Activated CD4-positive, alpha-beta T cell treated with anti-CD3 and anti-CD28 coated beads, Interleukin-2, amount 10 ng/mL, durations not matched to agents 24 days and 14 days (primary cell): ENCODE results near the gene GRB10. TPM values are rescaled to one million over a fixed set of nuclear protein-coding genes. Genes with fewer than 3 reads are reported as not detected.
"Not testable (repeated sequence)": the region's sequence is repeated elsewhere in the genome, so short reads cannot be mapped to it uniquely, and the experiment has no call there.

Source experiments
- DNase-seq: peaks from one replicate; pipeline ENCODE4 v3.0.0; 2022
- H3K27ac Mint-ChIP-seq: one replicate; pipeline ENCODE4 v1.8.0; 2022; ENCODE audit warnings: mild to moderate bottlenecking, mixed read lengths
- H3K27me3 Mint-ChIP-seq: one replicate; pipeline ENCODE4 v1.8.0; 2022; ENCODE audit warnings: mixed read lengths
- H3K36me3 Mint-ChIP-seq: one replicate; pipeline ENCODE4 v1.8.0; 2022; ENCODE audit warnings: low read depth, mild to moderate bottlenecking, mixed read lengths
- H3K4me1 Mint-ChIP-seq: one replicate; pipeline ENCODE4 v1.8.0; 2021; ENCODE audit warnings: mixed read lengths
- H3K4me3 Mint-ChIP-seq: one replicate; pipeline ENCODE4 v1.8.0; 2022; ENCODE audit warnings: mild to moderate bottlenecking, moderate library complexity, mixed read lengths
- H3K9me3 Mint-ChIP-seq: one replicate; pipeline ENCODE4 v1.8.0; 2021; ENCODE audit warnings: mixed read lengths
- intact Hi-C: fragments of 100-400 bp; cut with micrococcal nuclease; formaldehyde crosslinking; loops from one replicate; pipeline ENCODE4 v1.15.1; 2023
- total RNA-seq: library from RNA; stranded (reverse); gene quantifications from 2 replicates; pipeline ENCODE4 v1.2.3, GENCODE V29; 2022

The GRB10 gene
- total RNA-seq, 1 donor from 2014 or later = 3.6 TPM

DNA sequence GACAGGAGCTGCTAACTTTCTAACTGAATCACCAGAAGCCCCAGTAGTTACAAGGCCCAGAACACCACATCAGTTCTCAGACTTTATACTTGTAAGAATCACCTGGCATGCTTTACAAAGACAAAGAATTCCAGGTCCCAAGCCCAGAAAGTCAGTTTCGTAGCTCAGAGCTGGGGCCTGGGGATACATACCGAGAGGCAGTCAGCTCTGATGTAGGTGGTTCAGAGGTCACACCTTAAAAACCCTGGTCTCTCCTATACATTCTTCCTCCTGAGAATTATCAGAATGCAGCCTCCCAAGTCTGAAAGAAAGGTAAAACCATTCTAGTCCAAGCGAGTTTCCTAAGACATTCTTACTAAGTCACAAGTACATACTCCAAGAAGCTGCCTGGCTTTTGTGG is 2.3 kb downstream of the GRB10 start:
- H3K4me3 Mint-ChIP-seq = no peak overlapping the region
- DNase-seq = no peak
- peaks cover 32% of the 10 kb centered on the region for H3K27me3 Mint-ChIP-seq
- H3K27ac Mint-ChIP-seq = no peak overlapping the region
- peaks cover 8% of the 10 kb centered on the region for H3K9me3 Mint-ChIP-seq
- intact Hi-C loops = no loop called here
- H3K36me3 Mint-ChIP-seq = no peaks in the 10 kb centered on the region
- peaks cover 14% of the 10 kb centered on the region for H3K4me1 Mint-ChIP-seq

DNA sequence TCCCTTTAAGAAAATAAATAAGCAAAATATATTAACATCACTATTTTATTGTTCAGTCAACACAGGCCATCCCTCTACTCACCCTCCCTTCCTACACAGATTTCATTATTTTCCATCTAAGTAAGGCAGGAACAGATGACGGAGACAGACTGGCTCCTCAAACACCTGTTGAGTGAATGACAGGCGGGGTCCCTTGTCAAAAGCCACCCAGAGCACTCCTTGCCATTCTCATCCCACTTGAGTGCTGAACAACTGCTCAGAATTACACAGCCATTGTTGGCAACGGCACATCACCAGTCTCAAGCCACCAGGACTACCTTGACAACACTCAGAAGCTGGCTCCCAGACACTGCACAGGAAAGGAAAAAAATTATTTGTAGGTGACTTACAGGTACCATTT is 3.3 kb downstream of the GRB10 start:
- no peak overlapping the region for H3K4me3 Mint-ChIP-seq
- H3K9me3 Mint-ChIP-seq = peaks cover 8% of the 10 kb centered on the region
- H3K4me1 Mint-ChIP-seq = peaks cover 14% of the 10 kb centered on the region
- no peak for DNase-seq
- peaks cover 28% of the 10 kb centered on the region for H3K27me3 Mint-ChIP-seq
- intact Hi-C loops = no loop called here
- H3K36me3 Mint-ChIP-seq = no peaks in the 10 kb centered on the region
- no peak overlapping the region for H3K27ac Mint-ChIP-seq

DNA sequence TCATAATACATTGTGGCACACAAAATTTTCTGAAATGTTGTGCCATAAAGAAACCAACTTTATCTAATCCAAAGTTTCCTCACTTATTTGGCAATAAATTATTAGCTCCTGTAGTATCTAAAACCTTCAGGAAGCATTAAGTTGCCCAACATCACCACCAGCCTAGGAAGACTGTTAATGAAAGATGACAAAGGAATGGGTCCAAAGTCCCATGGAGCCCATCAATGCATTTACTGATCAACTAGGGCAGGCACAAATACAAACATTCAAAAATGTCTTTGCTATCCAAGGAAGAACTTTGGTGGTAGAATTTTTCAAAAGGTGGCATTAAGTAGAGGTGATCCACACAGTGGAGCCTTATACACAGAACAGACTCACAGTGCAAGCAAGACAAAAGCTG is 4.5 kb downstream of the GRB10 start:
- H3K27me3 Mint-ChIP-seq = peaks cover 16% of the 10 kb centered on the region
- no peaks in the 10 kb centered on the region for H3K36me3 Mint-ChIP-seq
- peaks cover 8% of the 10 kb centered on the region for H3K9me3 Mint-ChIP-seq
- intact Hi-C loops = no loop called here
- H3K4me1 Mint-ChIP-seq = peaks cover 12% of the 10 kb centered on the region
- no peak overlapping the region for H3K4me3 Mint-ChIP-seq
- no peak for DNase-seq
- H3K27ac Mint-ChIP-seq = no peak overlapping the region

DNA sequence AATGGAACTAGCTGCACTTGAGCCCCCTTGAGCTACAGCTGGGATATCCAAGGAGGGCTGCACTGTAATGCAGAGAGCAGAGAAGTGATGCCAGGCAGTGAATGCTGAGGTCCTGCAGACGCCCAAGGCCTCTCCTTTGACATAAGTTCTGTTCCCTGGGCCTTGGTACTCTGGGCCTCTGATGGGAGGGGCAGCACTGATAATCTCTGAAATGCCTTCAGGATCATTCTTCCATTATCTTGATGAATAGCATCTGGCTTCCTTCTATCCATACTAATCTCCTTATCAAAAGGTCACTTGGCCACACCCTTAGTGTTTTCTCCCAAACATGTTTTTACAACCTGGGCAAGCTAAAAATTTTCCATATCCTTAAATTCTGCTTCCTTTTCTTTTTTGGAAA is 6.9 kb downstream of the GRB10 start:
- intact Hi-C loops = no loop called here
- H3K4me3 Mint-ChIP-seq = no peak overlapping the region

DNA sequence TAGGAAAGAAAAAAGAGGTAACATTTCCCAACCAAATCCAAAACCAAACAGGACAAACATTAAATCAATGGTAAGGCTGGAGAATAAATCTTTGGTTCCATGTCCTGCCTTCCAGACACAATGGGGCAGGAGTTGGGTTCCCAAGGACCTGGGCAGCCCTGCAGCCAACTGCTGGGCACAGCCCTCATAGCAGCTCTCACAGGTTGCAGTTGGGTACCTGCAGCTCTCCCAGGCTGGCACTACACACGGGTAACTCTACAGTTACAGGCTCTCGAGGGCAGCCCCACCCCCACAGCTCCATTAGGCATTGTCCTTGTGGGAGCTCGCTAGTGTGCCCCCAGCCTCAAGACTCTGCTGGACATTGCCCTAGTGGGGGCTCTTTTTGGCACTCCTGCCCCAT is 7.5 kb downstream of the GRB10 start:
- Mint-ChIP-seq H3K9me3 (peaks cover 8% of the 10 kb centered on the region), H3K27ac (no peak overlapping the region), H3K36me3 (no peaks in the 10 kb centered on the region), H3K27me3 (peaks cover 7% of the 10 kb centered on the region), H3K4me1 (no peaks in the 10 kb centered on the region), H3K4me3 (no peak overlapping the region)
- intact Hi-C loops = no loop called here
- DNase-seq = no peak

More for the DNA sequence above, 6.9 kb downstream of the GRB10 start:
- no peaks in the 10 kb centered on the region for H3K4me1 Mint-ChIP-seq
- peaks cover 8% of the 10 kb centered on the region for H3K27me3 Mint-ChIP-seq
- DNase-seq = no peak
- no peaks in the 10 kb centered on the region for H3K36me3 Mint-ChIP-seq
- no peak overlapping the region for H3K27ac Mint-ChIP-seq
- H3K9me3 Mint-ChIP-seq = peaks cover 8% of the 10 kb centered on the region

DNA sequence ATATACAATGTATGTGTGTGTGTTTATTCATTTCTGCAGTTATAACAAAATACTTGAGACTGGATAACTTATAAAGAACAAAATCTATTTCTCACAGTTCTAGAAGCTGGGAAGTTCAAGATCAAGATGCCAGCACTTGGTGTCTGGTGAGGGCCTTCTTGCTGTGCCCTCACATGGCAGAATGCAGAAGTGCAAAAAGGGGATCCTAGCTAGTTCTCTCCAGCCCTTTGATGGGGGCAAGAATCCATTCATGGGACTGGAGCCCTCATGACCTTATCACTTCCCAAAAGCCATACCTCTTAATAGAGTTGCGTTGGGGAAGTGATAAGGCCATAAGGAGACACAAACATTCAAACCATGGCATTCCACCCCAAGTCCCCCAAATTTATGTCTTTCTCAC is 8.4 kb downstream of the GRB10 start:
- Mint-ChIP-seq H3K4me3 (no peak overlapping the region), H3K27ac (no peak overlapping the region)

DNA sequence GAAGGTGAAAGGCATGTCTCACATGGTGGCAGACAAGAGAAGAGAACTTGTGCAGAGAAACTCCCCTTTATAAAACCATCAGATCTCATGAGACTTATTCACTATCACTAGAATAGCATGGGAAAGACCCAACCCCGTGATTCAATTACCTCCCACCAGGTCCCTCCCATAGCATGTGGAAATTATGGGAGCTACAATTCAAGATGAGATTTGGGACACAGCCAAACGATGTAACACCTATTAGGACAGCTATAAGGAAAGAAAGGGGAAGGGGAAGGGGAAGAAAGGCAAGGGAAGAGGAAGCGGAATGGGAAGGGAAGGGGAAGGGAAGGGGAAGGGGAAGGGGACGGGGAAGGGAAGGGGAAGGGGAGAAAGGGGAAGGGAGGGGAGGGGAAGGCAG is 9.6 kb downstream of the GRB10 start:
- H3K9me3 Mint-ChIP-seq, H3K4me3 Mint-ChIP-seq, H3K4me1 Mint-ChIP-seq, H3K27me3 Mint-ChIP-seq, intact Hi-C loops, H3K36me3 Mint-ChIP-seq, H3K27ac Mint-ChIP-seq, DNase-seq: not testable (repeated sequence)

More for the DNA sequence above, 8.4 kb downstream of the GRB10 start:
- Mint-ChIP-seq H3K36me3 (no peaks in the 10 kb centered on the region), H3K27me3 (peaks cover 3% of the 10 kb centered on the region), H3K9me3 (peaks cover 8% of the 10 kb centered on the region), H3K4me1 (no peaks in the 10 kb centered on the region)
- intact Hi-C loops = no loop called here
- DNase-seq = no peak

DNA sequence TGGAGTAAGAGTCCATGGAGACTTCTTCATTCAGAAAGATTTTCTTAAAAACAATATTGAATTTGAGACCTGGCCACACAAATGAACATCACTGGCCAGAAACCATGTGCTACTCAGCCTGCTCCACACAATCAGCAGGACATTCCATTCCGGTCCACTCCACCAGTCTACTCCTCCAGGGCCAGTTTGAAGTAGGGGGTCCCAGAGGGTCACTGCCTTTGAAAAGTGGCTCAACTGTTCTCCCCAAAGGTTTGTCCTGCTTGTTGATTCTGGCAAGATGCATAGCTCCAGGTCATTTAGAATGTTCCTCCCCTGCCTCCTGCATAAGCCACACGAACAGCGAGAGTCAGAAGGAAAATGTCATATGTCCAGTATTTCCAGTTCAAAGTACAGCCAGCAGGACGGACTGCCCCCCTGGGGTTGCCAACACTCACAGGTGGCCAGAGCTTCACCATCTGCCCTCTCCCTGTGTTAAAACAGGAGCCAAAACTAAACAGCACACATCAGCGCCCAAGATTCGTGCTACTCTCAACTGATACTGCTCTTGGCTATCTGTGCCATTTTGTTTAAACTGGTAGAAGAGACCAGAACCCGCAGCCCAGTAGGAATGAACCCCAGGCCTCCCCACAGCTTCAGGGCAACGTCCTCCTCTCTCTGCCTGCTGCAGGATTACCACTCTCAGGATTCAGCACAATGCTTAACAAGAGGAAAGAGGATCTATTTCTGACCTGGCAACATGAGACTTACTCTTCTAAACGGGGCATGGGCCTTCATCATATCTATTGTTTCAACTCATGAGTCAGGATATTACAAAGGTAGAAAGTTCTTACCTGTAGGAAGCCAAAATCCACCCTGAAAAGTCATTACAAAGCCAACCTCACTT is 11.3 kb downstream of the GRB10 start:
- no peaks in the 10 kb centered on the region for H3K36me3 Mint-ChIP-seq
- H3K4me3 Mint-ChIP-seq = no peak overlapping the region
- no peaks in the 10 kb centered on the region for H3K27me3 Mint-ChIP-seq
- H3K27ac Mint-ChIP-seq = no peak overlapping the region
- intact Hi-C loops = no loop called here
- DNase-seq = no peak
- H3K9me3 Mint-ChIP-seq = no peaks in the 10 kb centered on the region
- H3K4me1 Mint-ChIP-seq = no peaks in the 10 kb centered on the region

DNA sequence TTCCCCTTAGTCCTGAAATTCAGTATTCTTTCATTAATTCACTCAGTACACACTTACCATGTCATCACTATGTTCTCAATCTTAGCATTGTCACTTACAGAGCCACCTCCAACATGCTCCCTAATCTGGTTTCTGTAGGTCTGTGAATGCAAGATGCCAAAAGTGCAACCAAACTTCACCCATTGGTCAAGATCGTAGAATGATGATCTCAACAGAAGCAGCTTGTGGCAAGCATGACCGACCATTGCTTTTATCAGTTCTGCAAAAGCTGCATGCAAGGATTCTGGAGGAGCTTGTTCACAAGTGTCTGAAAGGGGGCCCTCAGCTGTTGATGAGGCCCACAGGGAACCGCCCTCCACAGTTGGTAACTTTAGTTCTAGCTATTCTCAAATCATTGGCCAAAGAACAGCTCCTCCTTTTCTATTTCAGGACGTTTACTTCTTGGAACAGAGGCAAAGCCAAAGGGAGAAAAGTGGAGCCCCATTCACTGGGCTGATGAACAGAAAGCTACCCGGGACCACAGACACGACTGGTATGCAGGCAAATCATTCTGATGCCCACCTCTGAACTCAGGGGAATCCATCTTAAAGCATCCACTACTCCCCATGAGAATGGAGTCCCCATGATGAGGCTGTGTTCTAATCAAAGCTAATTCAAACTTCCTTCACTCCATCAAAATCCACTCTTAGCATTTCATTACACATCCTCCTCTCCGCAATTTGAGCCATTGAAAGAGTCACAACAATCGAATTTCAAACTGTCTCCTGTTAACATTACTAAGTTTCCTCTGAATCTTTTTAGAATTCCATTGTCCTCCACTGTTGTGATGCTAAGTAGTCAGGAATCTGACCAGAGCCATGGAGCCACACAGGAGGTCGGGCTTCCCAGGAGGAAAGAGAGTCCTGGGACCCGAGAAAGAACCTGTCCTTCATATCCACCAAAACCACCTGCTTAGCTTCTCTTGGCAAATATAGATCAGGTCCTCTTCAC is 13.9 kb downstream of the GRB10 start:
- DNase-seq = no peak
- H3K27ac Mint-ChIP-seq = no peak overlapping the region
- no peaks in the 10 kb centered on the region for H3K36me3 Mint-ChIP-seq
- no peak overlapping the region for H3K4me3 Mint-ChIP-seq
- no peaks in the 10 kb centered on the region for H3K4me1 Mint-ChIP-seq
- H3K9me3 Mint-ChIP-seq = no peaks in the 10 kb centered on the region
- no peaks in the 10 kb centered on the region for H3K27me3 Mint-ChIP-seq
- intact Hi-C loops = no loop called here

DNA sequence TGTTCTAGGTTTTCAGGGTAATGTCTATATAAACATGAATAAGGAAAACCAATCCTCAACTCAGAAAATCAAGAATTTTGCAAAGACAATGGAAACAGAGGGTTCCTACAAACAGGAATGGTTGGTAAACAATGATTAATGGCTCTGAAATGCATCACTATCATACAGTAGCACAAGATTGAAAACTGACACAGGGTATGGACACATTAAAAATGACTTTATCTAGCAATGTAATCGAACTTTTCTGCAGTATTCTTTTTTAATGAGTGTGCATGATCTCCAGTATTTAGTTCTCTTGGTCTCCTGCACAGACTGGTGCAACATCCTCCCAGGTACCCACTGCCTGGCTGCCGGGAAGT is 15.9 kb downstream of the GRB10 start:
- peaks cover under 1% of the 10 kb centered on the region for H3K4me1 Mint-ChIP-seq
- no peaks in the 10 kb centered on the region for H3K9me3 Mint-ChIP-seq
- intact Hi-C loops = no loop called here
- no peaks in the 10 kb centered on the region for H3K27me3 Mint-ChIP-seq
- DNase-seq = no peak
- H3K27ac Mint-ChIP-seq = no peak overlapping the region
- H3K4me3 Mint-ChIP-seq = no peak overlapping the region
- H3K36me3 Mint-ChIP-seq = no peaks in the 10 kb centered on the region

DNA sequence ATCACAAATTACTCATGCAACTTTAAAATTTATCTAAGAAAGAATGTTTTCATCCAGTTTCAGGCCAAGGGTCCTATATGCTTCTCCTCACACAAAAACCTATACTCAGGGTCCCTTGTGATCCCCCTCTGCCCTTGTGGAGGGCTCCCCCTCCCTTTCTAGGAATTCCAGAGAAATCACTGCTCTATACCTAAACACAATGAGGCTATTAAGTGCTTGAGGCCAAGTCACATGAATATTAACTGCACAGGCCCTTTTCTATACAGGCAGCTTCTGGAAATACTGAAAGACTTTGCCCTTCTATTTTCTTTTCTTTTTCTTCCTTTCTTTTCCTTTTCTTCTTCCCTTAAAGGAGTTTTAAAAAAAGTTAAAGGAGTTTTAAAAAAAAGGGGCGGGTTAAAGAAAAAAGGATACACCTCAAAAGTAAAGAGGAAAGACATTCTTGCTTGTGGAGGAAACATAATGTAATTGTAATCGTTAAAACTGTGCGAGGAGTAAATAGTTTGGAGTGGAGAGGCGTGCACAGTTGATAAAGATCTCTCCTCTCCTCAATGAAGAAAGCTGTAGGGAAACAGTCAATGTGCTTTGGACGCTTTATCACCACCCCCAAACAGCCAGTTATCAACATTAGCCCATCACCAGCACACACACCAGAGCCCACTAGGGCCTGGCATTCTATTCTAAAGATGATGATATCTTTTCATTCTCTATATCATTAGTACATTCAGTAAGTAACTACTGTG is 16.4 kb downstream of the GRB10 start:
- Mint-ChIP-seq H3K36me3 (no peaks in the 10 kb centered on the region), H3K9me3 (no peaks in the 10 kb centered on the region), H3K4me3 (no peak overlapping the region), H3K27ac (no peak overlapping the region), H3K4me1 (peaks cover 3% of the 10 kb centered on the region), H3K27me3 (no peaks in the 10 kb centered on the region)
- no peak for DNase-seq
- intact Hi-C loops = no loop called here

DNA sequence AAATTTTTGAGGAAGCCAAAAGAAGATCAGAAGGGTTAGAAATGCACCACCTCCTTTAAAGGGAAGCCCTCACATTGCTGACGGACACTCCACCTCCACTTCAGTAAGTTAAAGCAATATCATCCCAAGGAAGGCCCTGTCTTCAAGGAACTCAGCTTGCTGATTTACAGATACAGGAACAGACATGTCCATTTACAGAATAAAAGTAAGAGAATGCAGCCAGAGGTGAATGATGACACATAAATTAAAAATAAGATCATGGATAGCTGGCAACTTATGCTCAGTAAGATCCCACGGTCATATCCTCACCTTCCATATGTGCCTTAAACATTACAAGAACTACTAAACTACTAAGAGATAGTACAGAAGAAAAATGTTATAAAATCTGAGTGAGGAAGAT is 20.4 kb downstream of the GRB10 start:
- DNase-seq = no peak
- Mint-ChIP-seq H3K4me1 (peaks cover 3% of the 10 kb centered on the region), H3K27ac (no peak overlapping the region), H3K4me3 (no peak overlapping the region), H3K36me3 (no peaks in the 10 kb centered on the region), H3K9me3 (no peaks in the 10 kb centered on the region), H3K27me3 (no peaks in the 10 kb centered on the region)
- intact Hi-C loops = no loop called here

DNA sequence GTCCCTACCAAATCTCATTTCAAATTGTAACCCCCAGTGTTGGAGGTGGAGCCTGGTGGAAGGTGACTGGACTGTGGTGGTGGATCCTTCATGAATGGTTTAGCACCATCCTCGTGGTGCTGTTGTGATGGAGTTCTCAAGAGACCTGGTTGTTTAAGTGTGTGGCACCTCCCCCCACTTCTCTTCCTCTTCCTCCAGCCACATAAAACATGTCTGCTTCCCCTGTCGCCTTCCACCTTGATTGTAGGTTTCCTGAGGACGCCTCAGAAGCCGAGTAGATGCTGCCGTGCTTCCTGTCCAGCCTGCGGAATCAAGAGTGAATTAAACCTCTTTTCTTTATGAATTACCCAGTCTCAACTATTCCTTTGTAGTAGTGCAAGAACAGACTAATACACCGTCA is 21.0 kb downstream of the GRB10 start:
- Mint-ChIP-seq H3K4me3 (no peak overlapping the region), H3K4me1 (peaks cover 3% of the 10 kb centered on the region), H3K36me3 (no peaks in the 10 kb centered on the region), H3K27me3 (no peaks in the 10 kb centered on the region), H3K27ac (no peak overlapping the region), H3K9me3 (no peaks in the 10 kb centered on the region)
- intact Hi-C loops = no loop called here
- no peak for DNase-seq
